Stromal cell of bone marrow (primary cell): ENCODE data around the gene HAT1.
"Not testable (repeated sequence)": the region's sequence is repeated elsewhere in the genome, so short reads cannot be mapped to it uniquely, and the experiment has no call there.

Source experiments
- DNase-seq: peaks from one replicate; pipeline ENCODE4 v3.0.0-alpha.2; 2012; ENCODE audit warnings: low read depth

The HAT1 gene

GRCh38 chr2:171979103-171979502, 56.8 kb downstream of the HAT1 start:
- DNase-seq = no peak

GRCh38 chr2:171983924-171984323, 61.7 kb downstream of the HAT1 start:
- DNase-seq = not testable (repeated sequence)

- no peak for DNase-seq
These were observed 62.8 kb downstream of the HAT1 start for GRCh38 chr2:171985076-171985475.

GRCh38 chr2:171986778-171987177, 64.5 kb downstream of the HAT1 start:
- no peak for DNase-seq

GRCh38 chr2:171991027-171991426, 68.8 kb downstream of the HAT1 start:
- no peak for DNase-seq

GRCh38 chr2:171995586-171995985, 73.3 kb downstream of the HAT1 start:
- no peak for DNase-seq

GRCh38 chr2:171996021-171996420, 73.8 kb downstream of the HAT1 start:
- DNase-seq = no peak

- not testable (repeated sequence) for DNase-seq
These were observed 74.8 kb downstream of the HAT1 start for GRCh38 chr2:171997031-171997430.

- no peak for DNase-seq
These were observed 76.9 kb downstream of the HAT1 start for GRCh38 chr2:171999161-171999560.

- peak; percentile 76 for DNase-seq
These were observed 77.6 kb downstream of the HAT1 start, which contains the start of gene METAP1D for GRCh38 chr2:171999604-172000469. METAP1D (plus strand) TSS chr2:171999953; CDS start chr2:171999970, 17 bp downstream.

- no peak for DNase-seq
These were observed 78.6 kb downstream of the HAT1 start for GRCh38 chr2:172000696-172001361.

- no peak for DNase-seq
These were observed 85.1 kb downstream of the HAT1 start for GRCh38 chr2:172007372-172007771.

- no peak for DNase-seq
These were observed 87.6 kb downstream of the HAT1 start for GRCh38 chr2:172009823-172010222.

GRCh38 chr2:172011812-172012575, 89.7 kb downstream of the HAT1 start:
- no peak for DNase-seq

- DNase-seq = no peak
These were observed 90.6 kb downstream of the HAT1 start for GRCh38 chr2:172012677-172013391.

- DNase-seq = no peak
These were observed 91.1 kb downstream of the HAT1 start for GRCh38 chr2:172013396-172013795.

GRCh38 chr2:172021074-172021931, 99.0 kb downstream of the HAT1 start:
- DNase-seq = no peak

- peak; percentile 36 for DNase-seq
These were observed 99.7 kb downstream of the HAT1 start for GRCh38 chr2:172021955-172022354.

- no peak for DNase-seq
These were observed 109.3 kb downstream of the HAT1 start for GRCh38 chr2:172031536-172031935.
